OCI-LY3 (cell line): Measurements from ENCODE around the gene DNM3.

Experiments
- H2AFZ ChIP-seq: fragments of 200-600, 300-600 bp; shearing (Covaris generic); 2 replicates; pipeline ENCODE4 v1.6.0; 2014; ENCODE audit warnings: antibody characterized with exemption, low read depth, low read length
- H3K27ac ChIP-seq: fragments of 200-600, 300-600 bp; sonication (generic); 2 replicates; pipeline ENCODE4 v1.5.1; 2014; ENCODE audit warnings: mild to moderate bottlenecking, low read length, moderate library complexity, mixed read lengths
- H3K27me3 ChIP-seq: fragments of 200-600, 300-600 bp; sonication (generic); 2 replicates; pipeline ENCODE4 v1.6.1; 2014; ENCODE audit warnings: low read depth, low read length, mixed read lengths
- H3K36me3 ChIP-seq: fragments of 200-600, 300-600 bp; sonication (generic); replicated peaks from 2 replicates; pipeline ENCODE3; 2014; ENCODE audit warnings: low read depth, low read length, mixed read lengths
- H3K4me1 ChIP-seq: fragments of 300-600, 200-600 bp; sonication (generic); 2 replicates; pipeline ENCODE4 v1.6.1; 2014; ENCODE audit warnings: low read length, mixed read lengths
- H3K4me2 ChIP-seq: fragments of 200-600, 300-600 bp; sonication (generic); 2 replicates; pipeline ENCODE4 v1.6.1; 2014; ENCODE audit warnings: low read length, mixed read lengths
- H3K4me3 ChIP-seq: fragments of 300-600, 200-600 bp; sonication (generic); 2 replicates; pipeline ENCODE4 v1.5.1; 2014; ENCODE audit warnings: antibody characterized with exemption, mild to moderate bottlenecking, low read length, moderate library complexity
- H3K79me2 ChIP-seq: fragments of 300-600, 200-600 bp; shearing (Covaris generic); 2 replicates; pipeline ENCODE4 v1.6.1; 2014; ENCODE audit warnings: mild to moderate bottlenecking, low read length, mixed read lengths
- H3K9ac ChIP-seq: fragments of 300-600, 200-600 bp; shearing (Covaris generic); 2 replicates; pipeline ENCODE4 v1.6.0; 2014; ENCODE audit warnings: mild to moderate bottlenecking, low read length, moderate library complexity
- H3K9me3 ChIP-seq: fragments of 200-600, 300-600 bp; shearing (Covaris generic); 2 replicates; pipeline ENCODE4 v1.6.1; 2014; ENCODE audit warnings: low read length, mixed read lengths; ENCODE audit not compliant: insufficient read depth
- H4K20me1 ChIP-seq: fragments of 200-600, 300-600 bp; sonication (generic); 2 replicates; pipeline ENCODE4 v1.6.1; 2016; ENCODE audit warnings: low read length, mixed read lengths; ENCODE audit not compliant: insufficient read depth
- CTCF ChIP-seq: fragments of 200-600, 300-600 bp; sonication (generic); IDR thresholded peaks from 2 replicates; pipeline ENCODE4 v1.5.1; 2014; ENCODE audit warnings: antibody characterized with exemption, low read length, low read depth
- EZH2phosphoT487 ChIP-seq: fragments of 200-600 bp; shearing (Covaris generic); IDR thresholded peaks from 2 replicates; pipeline ENCODE4 v1.6.1; 2018; ENCODE audit warnings: antibody characterized with exemption, mixed run types, low read depth

Gene DNM3

GRCh38 chr1:172212124-172212523, 370.8 kb downstream of the DNM3 start:
- Histone ChIP-seq H3K27me3 (no peaks in the 10 kb centered on the region), H3K4me1 (peaks cover under 1% of the 10 kb centered on the region), H3K27ac (no peak overlapping the region), H3K9me3 (no peaks in the 10 kb centered on the region), H3K4me2 (no peak overlapping the region), H3K79me2 (no peaks in the 10 kb centered on the region), H3K4me3 (no peak overlapping the region), H4K20me1 (no peaks in the 10 kb centered on the region), H3K36me3 (no peaks in the 10 kb centered on the region), H3K9ac (no peak overlapping the region), H2AFZ (0 out of 2 replicates have a peak overlapping the region, but pooled peaks have one; percentile 36)
- TF ChIP-seq CTCF (no peak), EZH2phosphoT487 (no peak)

- Histone ChIP-seq H4K20me1 (no peaks in the 10 kb centered on the region), H3K27ac (no peak overlapping the region), H3K4me2 (no peak overlapping the region), H3K9me3 (no peaks in the 10 kb centered on the region), H3K36me3 (no peaks in the 10 kb centered on the region), H3K9ac (no peak overlapping the region), H3K79me2 (no peaks in the 10 kb centered on the region), H3K4me3 (no peak overlapping the region), H3K4me1 (no peaks in the 10 kb centered on the region), H2AFZ (no peak overlapping the region), H3K27me3 (no peaks in the 10 kb centered on the region)
- TF ChIP-seq EZH2phosphoT487 (no peak), CTCF (no peak)
Observed at GRCh38 chr1:172215006-172215405, 373.7 kb downstream of the DNM3 start.

- H3K4me1 ChIP-seq: peaks cover 8% of the 10 kb centered on the region
- H3K27ac ChIP-seq: no peak overlapping the region
- H4K20me1 ChIP-seq: no peaks in the 10 kb centered on the region
- no peak overlapping the region for H2AFZ ChIP-seq
- TF ChIP-seq CTCF (no peak), EZH2phosphoT487 (no peak)
- no peak overlapping the region for H3K4me3 ChIP-seq
- no peaks in the 10 kb centered on the region for H3K27me3 ChIP-seq
- no peaks in the 10 kb centered on the region for H3K79me2 ChIP-seq
- no peaks in the 10 kb centered on the region for H3K36me3 ChIP-seq
- no peak overlapping the region for H3K9ac ChIP-seq
- no peaks in the 10 kb centered on the region for H3K9me3 ChIP-seq
- no peak overlapping the region for H3K4me2 ChIP-seq
Observed at GRCh38 chr1:172219966-172220365, 378.7 kb downstream of the DNM3 start.

- H4K20me1 ChIP-seq: no peaks in the 10 kb centered on the region
- TF ChIP-seq CTCF (no peak), EZH2phosphoT487 (no peak)
Observed at GRCh38 chr1:172220376-172220775, 379.1 kb downstream of the DNM3 start.

More at GRCh38 chr1:172220376-172220775, 379.1 kb downstream of the DNM3 start:
- H3K9ac ChIP-seq: no peak overlapping the region
- H3K79me2 ChIP-seq: no peaks in the 10 kb centered on the region
- H3K9me3 ChIP-seq: no peaks in the 10 kb centered on the region
- H3K4me1 ChIP-seq: peaks cover 8% of the 10 kb centered on the region
- no peak overlapping the region for H3K4me3 ChIP-seq
- H3K36me3 ChIP-seq: no peaks in the 10 kb centered on the region
- H3K4me2 ChIP-seq: no peak overlapping the region
- no peak overlapping the region for H2AFZ ChIP-seq
- no peaks in the 10 kb centered on the region for H3K27me3 ChIP-seq
- H3K27ac ChIP-seq: no peak overlapping the region
